GM20431 (cell line): ENCODE data around the gene CSTB.

Experiments used
- in situ Hi-C: fragments of 300-500 bp; cut with MseI, MboI; formaldehyde crosslinking; loops from one replicate; pipeline ENCODE4 v1.15.0; 2020; ENCODE audit warnings: low sequenced_read_pairs; ENCODE audit not compliant: unreplicated experiment

CSTB gene

DNA sequence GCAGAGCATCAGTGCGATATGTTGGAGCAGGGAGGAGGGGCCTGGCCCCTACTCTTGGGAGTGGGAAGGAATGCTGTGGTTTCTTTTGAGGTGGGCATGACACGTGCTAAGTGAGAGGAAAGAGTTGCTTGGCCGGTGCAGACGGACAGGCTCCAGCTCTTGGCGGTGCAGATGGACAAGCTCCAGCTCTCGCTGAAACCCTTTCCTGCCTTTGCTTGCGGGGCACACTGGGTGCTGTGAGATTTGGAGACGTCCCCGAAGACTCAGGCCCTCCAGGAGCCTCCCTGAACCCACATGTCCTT, 41.2 kb downstream of the CSTB start:
- in situ Hi-C loops, result no loop called here

DNA sequence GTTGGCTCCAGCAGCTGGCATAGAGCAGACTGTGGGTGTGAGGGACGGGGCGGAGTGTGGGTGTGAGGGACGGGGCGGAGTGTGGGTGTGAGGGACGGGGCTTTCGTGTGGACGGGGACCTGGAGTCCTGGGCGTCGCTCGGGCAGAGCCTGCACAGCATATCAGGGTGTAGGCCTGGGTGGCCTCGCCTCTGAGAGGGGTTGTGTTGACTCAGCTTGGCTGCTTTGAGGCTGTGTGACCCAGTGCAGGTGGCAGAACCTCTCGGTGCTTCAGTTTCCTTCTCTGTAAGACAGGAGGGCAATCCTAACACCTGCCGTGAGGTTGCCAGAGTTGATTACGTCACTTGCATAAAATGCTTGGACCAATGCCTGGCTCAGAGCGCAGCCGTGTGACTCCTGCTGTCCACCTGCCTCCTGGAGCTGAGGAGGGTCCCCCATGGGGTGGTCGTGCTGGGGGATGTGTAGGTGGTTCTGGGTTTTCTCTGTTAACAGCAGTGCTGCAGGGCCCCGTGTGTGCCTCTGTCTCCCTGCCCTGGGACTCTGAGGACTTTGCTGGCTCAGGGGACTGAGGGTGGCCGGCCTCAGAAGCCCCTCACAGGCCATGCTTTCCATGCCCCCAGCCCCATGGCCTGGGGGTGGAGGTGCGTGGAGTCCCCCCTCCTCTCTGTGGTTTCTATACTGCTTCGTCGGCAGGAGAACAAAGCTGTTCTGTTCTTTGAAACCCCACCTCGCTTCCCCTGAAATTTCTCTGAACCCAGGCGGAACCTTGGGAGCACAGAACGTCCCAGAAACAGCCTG, 41.8 kb downstream of the CSTB start:
- in situ Hi-C loops, result no loop called here

DNA sequence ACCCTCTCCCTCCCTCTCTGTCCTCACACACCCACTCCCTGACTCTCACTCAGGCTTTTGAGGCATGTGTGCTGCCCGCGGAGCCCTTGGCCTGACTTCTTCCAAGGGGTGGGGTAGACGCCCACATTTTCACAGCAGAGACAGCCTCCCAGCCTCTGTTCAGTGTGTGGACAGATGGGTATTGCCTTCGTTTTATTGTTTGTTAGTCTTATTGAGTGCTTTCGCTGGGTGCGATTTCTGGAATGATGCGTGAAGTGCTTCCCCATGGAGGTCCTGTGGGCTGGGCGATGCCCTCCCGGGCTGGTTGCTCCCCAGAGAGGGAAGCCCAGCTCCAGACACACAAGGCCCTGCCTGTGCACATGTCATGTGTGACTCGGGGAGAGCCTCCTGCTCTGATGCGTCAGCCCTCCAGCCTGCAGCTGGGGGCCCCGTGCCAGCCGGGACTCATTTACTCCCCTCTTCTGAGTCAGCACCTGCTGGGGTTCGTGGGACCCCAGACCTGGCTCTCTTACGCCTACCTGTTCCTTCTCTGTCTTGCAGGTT, 42.5 kb downstream of the CSTB start:
- in situ Hi-C loops, result no loop called here

DNA sequence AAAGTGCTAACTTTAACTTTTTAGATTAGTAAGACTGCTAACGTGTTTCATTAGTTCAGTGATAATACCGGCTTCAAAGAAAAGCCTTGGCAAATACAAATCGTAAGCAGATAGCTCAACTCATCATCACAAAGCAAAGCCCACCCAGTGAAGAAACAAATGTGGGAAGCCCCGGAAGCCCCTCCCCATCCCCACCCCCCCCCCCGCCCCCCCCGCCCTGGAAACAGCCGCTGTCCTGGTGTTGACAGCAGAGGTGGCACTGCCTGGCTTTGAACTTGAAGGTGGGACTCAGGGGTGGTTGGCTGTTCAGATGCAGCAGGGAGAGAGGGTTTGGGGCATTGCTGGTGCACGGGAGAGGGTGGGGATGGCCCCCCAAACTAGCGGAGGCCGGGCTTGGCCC, 43.0 kb downstream of the CSTB start:
- in situ Hi-C loops, result no loop called here

- in situ Hi-C loops, result no loop called here
Measured at GRCh38 chr21:43731891-43732711, 44.0 kb downstream of the CSTB start.

GRCh38 chr21:43731476-43731875, 44.6 kb downstream of the CSTB start:
- in situ Hi-C loops, result no loop called here

- in situ Hi-C loops, result no loop called here
Measured at GRCh38 chr21:43728467-43729390, 47.4 kb downstream of the CSTB start.

GRCh38 chr21:43728154-43728466, 48.0 kb downstream of the CSTB start:
- in situ Hi-C loops, result no loop called here

DNA sequence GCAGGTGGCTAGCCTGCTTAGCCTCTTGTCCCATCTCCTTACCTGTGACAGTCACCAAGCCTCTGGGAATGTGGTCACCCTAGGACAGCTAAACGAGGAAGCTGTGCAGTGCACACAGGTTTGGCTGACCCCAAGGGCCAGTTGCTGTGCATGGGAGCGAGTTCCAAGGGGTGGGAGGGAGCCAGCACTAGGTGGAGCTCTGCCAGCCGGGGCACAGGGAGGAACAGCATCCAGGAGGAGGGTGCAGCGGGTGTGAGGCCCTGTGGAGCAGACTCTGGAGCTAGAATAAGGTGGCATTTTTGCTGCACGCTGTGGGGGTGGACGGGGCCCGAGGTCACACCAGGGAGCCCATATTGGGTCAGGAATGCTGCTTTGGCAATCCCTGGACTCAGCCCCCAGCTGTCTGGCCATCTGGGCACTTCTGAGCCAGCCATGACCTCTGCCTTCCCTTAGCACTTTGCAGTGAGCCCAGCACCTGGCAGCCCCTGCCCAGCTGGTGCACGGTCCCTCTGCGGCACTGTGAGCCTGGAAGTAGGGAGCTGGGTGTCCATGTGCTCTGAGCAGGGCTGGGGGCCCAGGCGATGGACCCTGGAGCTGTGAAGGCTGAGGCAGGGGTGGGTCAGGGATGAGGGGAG, 48.5 kb downstream of the CSTB start:
- in situ Hi-C loops, result no loop called here

DNA sequence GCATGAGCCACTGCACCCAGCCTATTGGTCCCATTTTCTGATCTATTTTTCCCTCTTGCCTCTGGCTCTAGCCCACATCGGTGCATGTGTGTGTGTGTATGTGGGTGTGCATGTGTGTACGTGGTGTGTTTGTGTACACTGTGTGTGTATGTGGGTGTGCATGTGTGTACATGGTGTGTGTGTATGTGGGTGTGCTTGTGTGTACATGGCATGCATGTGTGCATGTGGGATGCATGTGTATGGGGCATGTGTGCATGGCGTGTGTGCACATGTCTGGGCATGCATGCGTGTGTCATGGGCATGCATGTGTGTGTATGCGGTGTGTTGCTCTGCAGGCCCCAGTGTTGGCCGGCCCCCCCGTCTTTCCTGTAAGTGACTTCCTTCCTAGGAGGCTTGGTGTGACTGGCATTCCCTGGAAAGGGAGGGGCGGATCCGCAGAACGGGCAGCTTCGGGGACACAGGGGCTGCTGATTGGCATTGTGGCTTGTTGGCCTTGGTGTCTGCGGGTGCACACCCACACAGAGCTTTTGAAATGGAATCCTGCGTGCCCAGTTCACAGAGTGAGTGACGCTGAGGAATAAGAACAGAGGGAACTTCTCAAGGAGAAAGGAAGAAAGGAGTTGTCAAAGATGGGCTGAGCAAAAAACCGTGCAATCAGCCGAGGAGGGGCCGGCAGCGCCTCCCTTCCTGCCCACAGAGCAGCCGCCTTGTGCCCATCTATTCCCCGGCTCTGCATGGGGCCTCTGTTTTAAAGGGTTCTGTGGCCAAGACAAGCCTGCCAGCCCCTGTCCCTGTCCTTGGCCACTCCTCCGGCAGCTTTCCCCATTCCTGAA, 49.2 kb downstream of the CSTB start:
- in situ Hi-C loops, result no loop called here
